ENCODE measurements around the gene INSR. TPM values are rescaled to one million over a fixed set of nuclear protein-coding genes. Genes with fewer than 3 reads are reported as not detected.
A peak's percentile ranks its signal among the peaks of the same experiment; 100 is the strongest.

INSR gene
- total RNA-seq, 1 donor from 2014 or later = 37.3 TPM

DNA sequence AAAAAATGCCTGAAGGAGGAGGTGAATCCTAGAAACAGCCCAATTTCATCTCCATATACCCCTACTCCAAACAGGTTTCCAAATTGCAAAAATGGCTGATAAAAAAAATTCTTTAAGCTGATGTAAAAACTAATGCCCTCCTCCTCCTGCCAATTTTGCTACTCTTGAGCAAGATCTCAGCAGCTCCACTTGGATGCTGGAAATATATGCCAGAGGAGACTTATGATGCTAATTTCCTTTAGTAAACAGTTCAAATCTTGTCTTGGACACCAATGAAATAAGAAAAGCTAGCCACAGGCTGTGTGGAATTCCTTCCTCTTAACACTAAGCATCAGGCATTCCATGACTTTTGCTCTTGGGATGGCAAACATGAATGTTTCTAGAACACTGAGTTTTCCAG lies 67.5 kb downstream of the INSR start:
- Histone ChIP-seq H3K36me3 (no peaks in the 10 kb centered on the region), H3K4me1 (no peaks in the 10 kb centered on the region), H3K4me3 (no peak overlapping the region), H3K27ac (no peak overlapping the region), H3K9me3 (no peaks in the 10 kb centered on the region), H3K27me3 (ENCODE audit: low read depth) (no peaks in the 10 kb centered on the region)
- DNase-seq (no peak), ATAC-seq (no peak)
- intact Hi-C loops (cut with DNase I) = no loop called here
- no peak for TF ChIP-seq CTCF (IDR thresholded peaks at IDR 0.05)

DNA sequence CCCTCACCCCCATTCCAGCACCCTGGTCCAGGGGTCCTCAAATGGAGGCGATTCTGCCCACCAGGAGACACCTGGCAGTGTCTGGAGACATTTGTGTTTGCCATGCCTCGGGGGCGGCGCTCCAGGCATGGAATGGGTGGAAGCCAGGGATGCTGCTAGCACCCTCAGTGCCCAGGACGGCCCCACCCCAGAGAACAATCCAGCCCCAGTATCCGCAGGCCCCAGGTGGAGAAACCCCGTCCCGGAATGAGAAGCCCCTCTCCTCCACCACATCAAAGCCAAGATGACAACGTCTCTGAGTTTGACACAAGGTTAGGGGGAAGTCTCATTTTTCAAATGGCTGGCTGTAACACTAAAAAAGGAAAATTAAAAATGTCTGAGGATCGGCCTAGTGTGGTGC lies 68.5 kb downstream of the INSR start:
- Histone ChIP-seq H3K4me3 (no peak overlapping the region), H3K9me3 (no peaks in the 10 kb centered on the region), H3K36me3 (no peaks in the 10 kb centered on the region), H3K27ac (no peak overlapping the region), H3K27me3 (ENCODE audit: low read depth) (no peaks in the 10 kb centered on the region), H3K4me1 (no peaks in the 10 kb centered on the region)
- intact Hi-C loops (cut with DNase I) = no loop called here
- ATAC-seq (no peak), DNase-seq (no peak)
- no peak for TF ChIP-seq CTCF (IDR thresholded peaks at IDR 0.05)

- no peaks in the 10 kb centered on the region for H3K9me3 ChIP-seq
- H3K4me1 ChIP-seq = no peaks in the 10 kb centered on the region
- H3K36me3 ChIP-seq = no peaks in the 10 kb centered on the region
- H3K4me3 ChIP-seq = no peak overlapping the region
- intact Hi-C loops (cut with DNase I) = no loop called here
- H3K27me3 ChIP-seq (ENCODE audit: low read depth) = no peaks in the 10 kb centered on the region
- no peak for TF ChIP-seq CTCF (IDR thresholded peaks at IDR 0.05)
- DNase-seq = no peak
- no peak for ATAC-seq
- no peak overlapping the region for H3K27ac ChIP-seq
Observed at GRCh38 chr19:7224995-7225394, 69.2 kb downstream of the INSR start.

DNA sequence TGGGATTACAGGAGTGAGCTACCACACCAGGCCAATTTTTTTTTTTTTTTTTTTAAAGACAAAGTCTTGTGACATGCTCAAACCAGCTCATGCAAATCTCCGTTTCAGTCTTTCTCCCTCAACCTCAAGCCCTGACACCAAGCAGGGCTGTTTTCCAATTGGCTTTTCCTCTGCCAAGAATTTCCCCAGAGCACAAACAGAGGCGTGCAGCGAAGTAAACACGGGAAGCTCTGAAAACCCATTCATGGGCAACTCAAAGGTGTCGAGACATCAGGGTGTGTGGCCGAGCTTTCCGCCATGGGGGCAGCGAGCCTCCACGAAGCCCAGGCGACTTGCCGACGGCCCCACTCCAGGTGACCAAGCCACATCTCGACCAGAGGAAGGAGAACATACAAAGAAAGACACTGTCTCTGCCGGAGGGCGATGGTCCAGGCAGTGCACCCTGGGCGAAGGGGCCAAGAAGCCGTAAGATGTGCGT lies 70.0 kb downstream of the INSR start:
- DNase-seq = no peak
- Histone ChIP-seq H3K4me1 (no peaks in the 10 kb centered on the region), H3K27ac (no peak overlapping the region)

DNA sequence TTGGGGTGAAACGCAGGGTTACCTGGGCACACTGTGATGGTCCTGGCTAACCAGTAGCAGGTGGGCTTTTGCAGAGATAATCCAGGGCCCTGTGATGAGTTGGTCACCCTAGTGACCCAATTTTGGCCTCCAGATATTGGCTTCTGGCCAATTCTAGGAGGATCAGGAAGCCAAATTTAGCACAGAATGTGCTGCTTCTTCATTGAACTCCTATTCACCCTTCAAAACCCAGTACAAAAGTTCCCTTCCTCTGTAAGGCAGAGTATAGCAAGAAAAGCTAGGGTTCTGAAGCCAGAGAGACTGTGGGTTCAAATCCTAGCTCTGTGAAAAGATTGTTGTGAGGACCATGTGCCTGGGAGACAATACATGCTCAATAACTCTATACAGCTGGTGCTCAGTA lies 70.8 kb downstream of the INSR start:
- no peak for TF ChIP-seq CTCF (IDR thresholded peaks at IDR 0.05)
- intact Hi-C loops (cut with DNase I) = no loop called here
- Histone ChIP-seq H3K27ac (no peak overlapping the region), H3K4me3 (no peak overlapping the region), H3K9me3 (no peaks in the 10 kb centered on the region), H3K4me1 (no peaks in the 10 kb centered on the region), H3K36me3 (no peaks in the 10 kb centered on the region), H3K27me3 (ENCODE audit: low read depth) (no peaks in the 10 kb centered on the region)
- DNase-seq (no peak), ATAC-seq (no peak)

More for the DNA sequence above, 70.0 kb downstream of the INSR start:
- H3K9me3 ChIP-seq = no peaks in the 10 kb centered on the region
- TF ChIP-seq CTCF (IDR thresholded peaks at IDR 0.05) = no peak
- H3K4me3 ChIP-seq = no peak overlapping the region
- ATAC-seq = peak; percentile 35 to 67
- intact Hi-C loops (cut with DNase I) = no loop called here
- no peaks in the 10 kb centered on the region for H3K36me3 ChIP-seq
- H3K27me3 ChIP-seq (ENCODE audit: low read depth) = no peaks in the 10 kb centered on the region

DNA sequence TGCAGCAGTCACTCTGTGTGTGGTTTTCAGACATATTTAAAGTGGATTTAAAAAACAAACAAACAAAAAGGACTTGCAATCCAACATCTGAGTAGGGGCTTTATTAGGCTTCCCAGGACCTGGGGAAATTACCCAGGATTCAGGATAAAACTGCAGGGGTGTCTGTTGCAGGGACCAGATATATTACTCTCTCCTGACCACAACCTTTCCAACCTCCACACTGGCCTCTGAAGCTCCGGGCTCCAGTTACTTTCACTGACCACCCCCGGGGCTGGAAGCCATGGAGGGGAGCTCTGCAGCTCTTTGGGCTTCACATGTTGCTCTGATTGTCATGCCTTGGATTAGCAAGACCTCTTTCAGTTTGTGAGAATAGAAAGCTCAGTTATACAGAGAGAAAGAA lies 75.2 kb downstream of the INSR start:
- Histone ChIP-seq H3K9me3 (no peaks in the 10 kb centered on the region), H3K36me3 (no peaks in the 10 kb centered on the region), H3K4me3 (no peak overlapping the region), H3K4me1 (peaks cover 2% of the 10 kb centered on the region), H3K27me3 (ENCODE audit: low read depth) (no peaks in the 10 kb centered on the region), H3K27ac (no peak overlapping the region)
- ATAC-seq (no peak), DNase-seq (no peak)
- intact Hi-C loops (cut with DNase I) = no loop called here
- no peak for TF ChIP-seq CTCF (IDR thresholded peaks at IDR 0.05)
